T-helper 2 cell treated with Interferon-gamma antibody and Interleukin-4, amounts not matched to agents 100 ng/mL and 5 ng/mL, for 36 hours (primary cell): Measurements from ENCODE around the gene ALAS1. TPM values are rescaled to one million over a fixed set of nuclear protein-coding genes. Genes with fewer than 3 reads are reported as not detected.
"Not testable (repeated sequence)": the region's sequence is repeated elsewhere in the genome, so short reads cannot be mapped to it uniquely, and the experiment has no call there.

Experiments
- intact Hi-C: fragments of 100-400 bp; cut with micrococcal nuclease; formaldehyde crosslinking; loops from one replicate; pipeline ENCODE4 v1.15.1; 2023
- total RNA-seq: library from RNA; stranded (reverse); gene quantifications from 2 replicates; pipeline ENCODE4 v1.2.3, GENCODE V29; 2022

The ALAS1 gene
- total RNA-seq, 1 donor from 2014 or later = 77.3 TPM

- intact Hi-C loops = no loop called here
Observed at GRCh38 chr3:52176180-52176752, 21.7 kb upstream of the ALAS1 start.

GRCh38 chr3:52176951-52177700 lies 20.8 kb upstream of the ALAS1 start:
- intact Hi-C loops = no loop called here

- intact Hi-C loops = no loop called here
Observed at GRCh38 chr3:52177701-52178042, 20.3 kb upstream of the ALAS1 start.

GRCh38 chr3:52178126-52178525 lies 19.8 kb upstream of the ALAS1 start:
- intact Hi-C loops = not testable (repeated sequence)

GRCh38 chr3:52178537-52178936 lies 19.4 kb upstream of the ALAS1 start:
- intact Hi-C loops = no loop called here

GRCh38 chr3:52181543-52181942 lies 16.4 kb upstream of the ALAS1 start:
- intact Hi-C loops = no loop called here

- intact Hi-C loops = no loop called here
Observed at GRCh38 chr3:52182196-52182595, 15.8 kb upstream of the ALAS1 start.

GRCh38 chr3:52182691-52183090 lies 15.3 kb upstream of the ALAS1 start:
- intact Hi-C loops = no loop called here

GRCh38 chr3:52183786-52184445 lies 14.0 kb upstream of the ALAS1 start:
- intact Hi-C loops = no loop called here

- intact Hi-C loops = no loop called here
Observed at GRCh38 chr3:52184690-52185089, 13.3 kb upstream of the ALAS1 start.

- intact Hi-C loops = no loop called here
Observed at GRCh38 chr3:52185311-52185710, 12.6 kb upstream of the ALAS1 start.

GRCh38 chr3:52185837-52186236 lies 12.1 kb upstream of the ALAS1 start:
- intact Hi-C loops = no loop called here

GRCh38 chr3:52186729-52187128 lies 11.2 kb upstream of the ALAS1 start:
- intact Hi-C loops = no loop called here

- intact Hi-C loops = no loop called here
Observed at GRCh38 chr3:52188556-52188955, 9.4 kb upstream of the ALAS1 start.

GRCh38 chr3:52190294-52191074 lies 7.5 kb upstream of the ALAS1 start:
- intact Hi-C loops = no loop called here

- intact Hi-C loops = no loop called here
Observed at GRCh38 chr3:52191663-52192062, 6.3 kb upstream of the ALAS1 start.

GRCh38 chr3:52193065-52193464 lies 4.9 kb upstream of the ALAS1 start:
- intact Hi-C loops = no loop called here

- intact Hi-C loops = no loop called here
Observed at GRCh38 chr3:52194485-52195290, 3.3 kb upstream of the ALAS1 start.

- intact Hi-C loops = no loop called here
Observed at GRCh38 chr3:52195291-52195597, 2.7 kb upstream of the ALAS1 start.

- intact Hi-C loops = no loop called here
Observed at GRCh38 chr3:52195823-52196331, 2.1 kb upstream of the ALAS1 start.

GRCh38 chr3:52196977-52197376 lies 983 bp upstream of the ALAS1 start:
- intact Hi-C loops = no loop called here
